Measurements from ENCODE around the gene KCNK17.

The KCNK17 gene

DNA sequence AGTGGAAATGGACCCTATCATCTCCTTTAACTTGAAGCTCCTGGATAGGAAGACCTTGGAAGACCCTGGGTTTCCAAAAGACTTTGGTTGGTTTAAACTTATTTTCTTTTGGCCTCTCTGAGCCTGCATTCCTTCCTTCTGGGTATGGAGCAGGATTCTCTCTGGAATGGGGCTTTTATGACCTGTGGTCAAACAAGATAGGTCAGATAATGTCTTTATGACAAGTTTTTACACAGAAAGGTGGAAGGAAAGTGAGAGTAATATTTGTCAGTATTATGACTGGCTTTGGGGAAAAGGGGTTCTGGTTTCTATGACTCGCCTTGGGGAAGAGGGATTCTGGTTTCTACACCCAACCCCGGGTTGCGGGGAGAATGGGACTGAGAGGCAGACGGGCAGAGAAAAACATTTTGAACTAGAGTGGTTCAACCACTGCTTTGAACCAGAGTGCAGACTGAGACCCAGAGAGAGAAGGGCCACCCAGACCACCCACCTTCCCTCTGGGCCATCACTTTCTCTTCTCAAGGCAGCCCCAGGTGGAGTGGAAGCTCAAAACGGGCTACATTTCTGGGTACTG, 47.4 kb downstream of the KCNK17 start:
- no peak for DNase-seq (ENCODE audit: low read depth)

- no peak for DNase-seq (ENCODE audit: low read depth)
Measured at GRCh38 chr6:39266375-39266774, 47.8 kb downstream of the KCNK17 start.

- no peak for DNase-seq (ENCODE audit: low read depth)
Measured at GRCh38 chr6:39263303-39264037, 50.7 kb downstream of the KCNK17 start.

GRCh38 chr6:39261751-39262150, 52.5 kb downstream of the KCNK17 start:
- DNase-seq (ENCODE audit: low read depth) = no peak

DNA sequence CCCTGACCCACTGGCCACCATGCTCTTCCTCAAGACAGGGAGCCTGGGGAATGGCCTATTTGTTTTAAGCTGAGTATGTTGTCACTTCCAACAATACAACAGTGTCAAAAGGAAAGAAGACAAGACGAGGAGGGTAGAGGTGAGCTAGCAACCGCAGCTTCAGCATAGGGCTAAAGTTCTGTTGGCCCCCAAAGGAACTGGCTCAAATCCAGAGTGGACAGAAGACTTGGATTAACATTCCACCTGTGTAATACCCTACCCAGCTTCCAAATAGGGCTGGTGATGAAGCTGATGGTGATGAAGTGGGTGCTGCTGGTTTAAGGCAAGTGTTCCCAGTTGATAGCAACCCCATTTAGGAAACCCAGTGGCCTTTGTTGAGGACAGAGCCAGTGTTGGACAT, 53.3 kb downstream of the KCNK17 start:
- DNase-seq (ENCODE audit: low read depth) = no peak

- no peak for DNase-seq (ENCODE audit: low read depth)
Measured at GRCh38 chr6:39260456-39260855, 53.8 kb downstream of the KCNK17 start.

- no peak for DNase-seq (ENCODE audit: low read depth)
Measured at GRCh38 chr6:39256294-39256940, 57.8 kb downstream of the KCNK17 start.

DNA sequence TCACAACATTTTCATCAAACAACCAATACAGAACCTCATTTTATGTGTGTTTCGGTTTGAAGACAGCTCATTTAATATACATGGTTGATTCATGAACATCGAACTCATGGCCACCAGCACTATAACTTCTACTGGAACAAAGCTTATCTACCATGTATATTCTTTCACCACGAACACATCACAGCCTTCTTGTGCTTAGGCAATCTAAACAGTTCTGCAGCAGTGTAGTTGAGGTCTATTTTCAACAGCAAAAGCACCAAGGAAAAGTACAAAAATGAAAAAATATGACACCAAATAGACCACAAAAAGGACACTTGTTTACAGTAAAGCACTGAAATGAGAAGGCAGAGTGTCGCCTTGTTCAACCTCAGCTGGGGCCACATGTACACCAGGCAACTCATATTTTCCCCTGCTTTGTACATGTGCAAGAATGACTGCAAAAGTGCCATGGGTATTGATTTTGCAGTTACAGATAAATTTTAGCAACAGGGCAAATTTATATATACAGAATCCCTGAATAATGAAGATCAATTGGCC, 59.2 kb downstream of the KCNK17 start:
- no peak for DNase-seq (ENCODE audit: low read depth)

DNA sequence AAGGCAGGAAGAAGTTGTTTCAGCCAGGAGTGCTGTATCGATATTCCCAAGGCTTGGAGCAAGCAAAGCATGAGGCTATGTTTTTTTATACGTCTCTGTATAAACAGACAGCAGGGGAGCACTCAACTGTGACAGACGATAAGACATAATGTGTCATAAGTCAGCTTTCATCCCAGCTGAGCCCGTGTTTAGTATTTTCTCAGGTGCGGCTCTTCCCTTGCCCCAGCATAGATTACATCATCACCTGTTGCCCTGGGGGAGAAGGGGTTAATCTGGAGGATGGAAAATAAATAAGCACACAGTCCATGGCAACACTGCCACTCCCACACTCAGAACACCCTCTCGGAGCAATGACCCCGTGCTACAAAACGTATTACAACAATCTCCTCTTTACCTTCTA, 62.8 kb downstream of the KCNK17 start:
- no peak for DNase-seq (ENCODE audit: low read depth)

GRCh38 chr6:39250507-39250906, 63.7 kb downstream of the KCNK17 start:
- DNase-seq (ENCODE audit: low read depth) = no peak

DNA sequence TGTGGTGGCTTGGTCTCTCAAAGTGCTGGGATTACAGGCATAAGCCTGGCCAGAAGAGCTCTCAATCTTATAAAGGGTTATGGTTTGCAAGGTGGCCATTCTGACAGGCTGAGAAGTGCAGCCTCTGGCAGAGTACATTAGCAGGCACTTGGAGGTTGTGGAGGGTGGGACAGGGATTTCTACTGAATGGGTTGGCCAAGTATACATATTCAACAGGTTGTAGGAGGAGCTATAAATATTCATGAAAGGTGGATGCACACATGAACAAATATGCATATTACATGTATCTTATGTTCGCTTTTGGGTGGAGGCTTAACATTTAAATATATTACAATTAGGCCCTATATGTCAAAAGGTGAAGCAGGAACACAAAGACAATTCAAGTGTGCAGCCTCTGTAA, 64.9 kb downstream of the KCNK17 start:
- no peak for DNase-seq (ENCODE audit: low read depth)

Measured in amniotic epithelial cell (primary cell).